Body of pancreas (tissue), 4 donors: ENCODE data around the gene MAGOHB. TPM values are rescaled to one million over a fixed set of nuclear protein-coding genes. Genes with fewer than 3 reads are reported as not detected.
"Not testable (repeated sequence)": the region's sequence is repeated elsewhere in the genome, so short reads cannot be mapped to it uniquely, and the experiment has no call there.

Source experiments
- ATAC-seq: fragments of 150-250 bp; one replicate; pipeline ENCODE4 v1.9.1; 2016
- DNase-seq, 4 donors: peaks; one replicate each; pipeline ENCODE4 v3.0.0-alpha.2; 2019
- H3K27ac ChIP-seq, 4 donors: fragments of 200-600 bp; sonication (generic); 1 replicate in 3 of 4; 2 replicates in 1 of 4; pipeline versions ENCODE4 v1.5.1 to v1.6.1; 2016 to 2019; ENCODE audit warnings: mild to moderate bottlenecking in 1 of 4, mixed read lengths in 1 of 4, moderate library complexity in 1 of 4
- H3K27me3 ChIP-seq, 2 donors: fragments of 200-600 bp; sonication (generic); one replicate each; pipeline ENCODE4 v1.6.0; 2016; ENCODE audit warnings: mild to moderate bottlenecking in 1 of 2
- H3K36me3 ChIP-seq, 2 donors: fragments of 200-600 bp; sonication (generic); replicated peaks in 1 of 2; 2 replicates each; pipeline ENCODE4 v1.5.1; 2016; ENCODE audit warnings: low read depth in 2 of 2; ENCODE audit not compliant: insufficient read depth in 1 of 2
- H3K4me1 ChIP-seq: fragments of 200-600 bp; sonication (generic); one replicate; pipeline ENCODE4 v1.6.0; 2016
- H3K4me3 ChIP-seq, 2 donors: fragments of 200-600 bp; sonication (generic); 1 replicate in 1 of 2; 2 replicates in 1 of 2; pipeline ENCODE4 v1.5.1; 2016 to 2019
- H3K9me3 ChIP-seq, 3 donors: fragments of 200-600 bp; sonication (generic); 1 replicate in 2 of 3; 2 replicates in 1 of 3; pipeline ENCODE4 v1.5.1; 2016
- CTCF ChIP-seq, 7 experiments: fragments of 450-650 bp in 4 of 7; fragments of 200-600 bp in 3 of 7; sonication (generic) in 3 of 7; IDR thresholded peaks; one replicate each; pipeline ENCODE4 v1.5.1; 2016 to 2019; ENCODE audit warnings: antibody characterized with exemption in 7 of 7
- POLR2A ChIP-seq, 3 donors: fragments of 450-650 bp; IDR thresholded peaks; one replicate each; pipeline ENCODE4 v1.6.1; 2016; ENCODE audit warnings: antibody characterized with exemption in 3 of 3, mild to moderate bottlenecking in 2 of 3
- WGBS, 2 donors: methylation state at CpG; one replicate each; pipeline ENCODE4 v1.1.5; 2017; 5-methylcytosine and 5-hydroxymethylcytosine counted together
- intact Hi-C: fragments of 100-400 bp; cut with DNase I; formaldehyde crosslinking; loops from one replicate; pipeline ENCODE4 v1.15.1; 2023
- total RNA-seq, 2 donors: library from RNA; depleted of rRNA; stranded (reverse); fragments of >200 nt; gene quantifications; one replicate each; pipeline ENCODE4 v1.1.0, GENCODE V29; 2016

MAGOHB gene
- total RNA-seq, 2 donors from 2014 or later, result 16.9 to 17.5 TPM

GRCh38 chr12:10590966-10591365 is 22.4 kb downstream of the MAGOHB start:
- WGBS, 2 donors, result 90 to 100% methylated on average over 3 of the region's 3 CpGs
- H3K27ac ChIP-seq, result no peak overlapping the region
- no peak overlapping the region for H3K4me3 ChIP-seq
- intact Hi-C loops, result no loop called here
- peaks cover 0 to 3% of the 10 kb centered on the region in 2 donors for H3K36me3 ChIP-seq
- no peaks in the 10 kb centered on the region for H3K9me3 ChIP-seq
- no peak for TF ChIP-seq CTCF (IDR thresholded peaks at IDR 0.05)
- TF ChIP-seq POLR2A (IDR thresholded peaks at IDR 0.05), result no peak
- ATAC-seq (no peak), DNase-seq (no peak)
- no peaks in the 10 kb centered on the region for H3K4me1 ChIP-seq
- H3K27me3 ChIP-seq, result no peaks in the 10 kb centered on the region

- Histone ChIP-seq H3K9me3 (no peaks in the 10 kb centered on the region), H3K36me3 (no peaks in the 10 kb centered on the region), H3K27me3 (no peaks in the 10 kb centered on the region), H3K4me1 (no peaks in the 10 kb centered on the region), H3K27ac (no peak overlapping the region), H3K4me3 (no peak overlapping the region)
- TF ChIP-seq CTCF (IDR thresholded peaks at IDR 0.05) (no peak), POLR2A (IDR thresholded peaks at IDR 0.05) (no peak)
- DNase-seq (no peak), ATAC-seq (no peak)
- WGBS, 2 donors, result 75 to 88% methylated on average over 1 of the region's 1 CpG
- intact Hi-C loops, result no loop called here
These were observed 29.0 kb downstream of the MAGOHB start for GRCh38 chr12:10584415-10584814.

GRCh38 chr12:10582704-10583103 is 30.7 kb downstream of the MAGOHB start:
- H3K9me3 ChIP-seq, result no peaks in the 10 kb centered on the region
- 91 to 92% methylated on average over 3 of the region's 3 CpGs for WGBS, 2 donors
- no peak overlapping the region for H3K27ac ChIP-seq
- no peak overlapping the region for H3K4me3 ChIP-seq
- no peak for ATAC-seq
- TF ChIP-seq POLR2A (IDR thresholded peaks at IDR 0.05) (no peak), CTCF (IDR thresholded peaks at IDR 0.05) (no peak)
- DNase-seq, result no peak
- no peaks in the 10 kb centered on the region for H3K27me3 ChIP-seq
- H3K36me3 ChIP-seq, result no peaks in the 10 kb centered on the region
- intact Hi-C loops, result no loop called here
- no peaks in the 10 kb centered on the region for H3K4me1 ChIP-seq

GRCh38 chr12:10582133-10582532 is 31.3 kb downstream of the MAGOHB start:
- H3K27me3 ChIP-seq, intact Hi-C loops, H3K4me1 ChIP-seq, DNase-seq, H3K4me3 ChIP-seq, H3K36me3 ChIP-seq, ATAC-seq, H3K9me3 ChIP-seq, H3K27ac ChIP-seq: not testable (repeated sequence)
- WGBS, 2 donors, result 76 to 78% methylated on average over 3 of the region's 3 CpGs

- WGBS, 2 donors, result 55 to 66% methylated on average over 2 of the region's 2 CpGs
- intact Hi-C loops, result no loop called here
- H3K4me1 ChIP-seq, result no peaks in the 10 kb centered on the region
- TF ChIP-seq POLR2A (IDR thresholded peaks at IDR 0.05) (no peak), CTCF (IDR thresholded peaks at IDR 0.05) (no peak)
- H3K9me3 ChIP-seq, result no peaks in the 10 kb centered on the region
- DNase-seq (no peak), ATAC-seq (no peak)
- H3K36me3 ChIP-seq, result no peaks in the 10 kb centered on the region
- no peak overlapping the region for H3K4me3 ChIP-seq
- H3K27ac ChIP-seq, result no peak overlapping the region
- H3K27me3 ChIP-seq, result peaks cover 0 to 2% of the 10 kb centered on the region in 2 donors
These were observed 39.1 kb downstream of the MAGOHB start for GRCh38 chr12:10574307-10574706.

- 19 to 42% methylated on average over 3 of the region's 3 CpGs for WGBS, 2 donors
These were observed 41.4 kb downstream of the MAGOHB start for GRCh38 chr12:10572021-10572490.

More at GRCh38 chr12:10572021-10572490, 41.4 kb downstream of the MAGOHB start:
- H3K36me3 ChIP-seq, H3K27ac ChIP-seq, ATAC-seq, H3K9me3 ChIP-seq, H3K27me3 ChIP-seq, intact Hi-C loops, H3K4me3 ChIP-seq, H3K4me1 ChIP-seq, DNase-seq: not testable (repeated sequence)
